HG03457 (cell line): ENCODE results near the gene KLRF1.
A peak's percentile ranks its signal among the peaks of the same experiment; 100 is the strongest.

Experiments
- ATAC-seq: cut with Tn5 transposase; IDR thresholded peaks from one replicate; pipeline ENCODE4 v1.9.1; 2021; ENCODE audit warnings: moderate number of reproducible peaks; ENCODE audit not compliant: unreplicated experiment

Gene KLRF1

DNA sequence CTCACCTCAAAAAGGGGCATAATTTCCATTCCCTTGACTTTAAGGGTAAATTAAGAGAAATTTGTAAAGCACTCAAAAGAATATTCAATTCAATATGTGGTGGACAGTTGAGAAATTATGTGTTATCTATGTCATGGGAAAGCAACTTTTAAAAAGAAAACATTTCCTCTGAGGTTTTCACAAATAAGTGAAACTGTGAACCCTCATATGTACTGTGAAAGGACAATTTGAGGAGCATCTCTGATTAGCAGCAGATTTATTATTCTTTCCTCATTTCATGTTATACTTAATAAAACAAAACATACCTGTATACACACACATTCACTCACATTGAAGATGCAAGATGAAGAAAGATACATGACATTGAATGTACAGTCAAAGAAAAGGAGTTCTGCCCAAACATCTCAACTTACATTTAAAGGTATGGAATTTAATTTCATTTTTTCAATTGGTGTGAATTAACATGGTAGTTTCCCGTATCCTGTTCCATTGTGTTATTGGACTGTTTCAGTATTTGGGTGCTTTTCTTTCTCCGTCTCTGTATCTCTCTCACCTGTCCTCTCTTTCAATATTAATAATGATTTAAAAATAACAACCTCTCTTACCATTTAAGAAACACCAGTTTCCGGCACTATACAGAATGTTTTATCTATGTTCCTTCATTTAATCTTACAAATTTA lies at the start of gene KLRF1:
Gene KLRF1, plus strand, starts transcription at position 273 of the 680 bp plus-strand sequence. Its CDS starts 64 bp downstream, at position 337.
- ATAC-seq: no peak

- no peak for ATAC-seq
These were observed 48.1 kb upstream of the KLRF1 start for GRCh38 chr12:9779209-9779608.

DNA sequence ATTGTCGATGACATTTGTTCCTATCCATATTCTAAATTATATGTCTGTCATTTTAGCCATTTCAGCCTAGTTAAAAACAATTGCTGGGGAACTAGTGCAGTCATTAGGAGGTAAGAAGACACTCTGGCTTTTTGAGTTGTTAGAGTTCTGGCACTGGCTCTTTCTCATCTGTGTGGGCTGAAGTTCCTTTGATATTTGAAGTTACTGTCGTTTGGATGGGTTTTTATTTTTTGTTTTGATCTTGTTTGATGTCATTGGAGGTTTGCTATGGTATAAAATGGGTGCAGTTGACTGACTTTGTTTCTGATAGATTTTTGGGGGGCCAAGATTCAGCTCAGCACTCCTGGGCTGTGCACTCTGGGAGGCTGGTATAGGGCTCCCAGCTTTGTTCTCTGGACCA lies 45.9 kb upstream of the KLRF1 start:
- no peak for ATAC-seq

- no peak for ATAC-seq
These were observed 44.5 kb upstream of the KLRF1 start for GRCh38 chr12:9782547-9783382.

DNA sequence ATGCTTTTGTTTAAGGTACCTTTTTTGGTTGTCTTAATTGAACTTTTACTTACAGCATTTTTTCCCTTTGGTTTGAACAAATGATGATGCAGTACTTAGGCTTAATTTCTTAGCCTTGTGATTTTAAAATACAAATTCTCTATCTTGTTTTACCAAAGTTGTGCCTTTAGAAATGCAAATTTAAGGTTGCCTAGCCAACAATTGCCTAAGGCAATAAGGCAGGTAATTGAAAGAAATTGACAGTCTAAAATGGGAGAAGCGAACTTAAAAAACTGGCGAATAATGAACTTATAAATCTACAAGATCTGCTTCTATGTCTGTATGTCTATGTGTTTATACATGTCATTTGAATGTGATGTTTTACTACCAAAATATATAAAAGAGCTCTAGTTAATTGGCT lies 43.0 kb upstream of the KLRF1 start:
- no peak for ATAC-seq

DNA sequence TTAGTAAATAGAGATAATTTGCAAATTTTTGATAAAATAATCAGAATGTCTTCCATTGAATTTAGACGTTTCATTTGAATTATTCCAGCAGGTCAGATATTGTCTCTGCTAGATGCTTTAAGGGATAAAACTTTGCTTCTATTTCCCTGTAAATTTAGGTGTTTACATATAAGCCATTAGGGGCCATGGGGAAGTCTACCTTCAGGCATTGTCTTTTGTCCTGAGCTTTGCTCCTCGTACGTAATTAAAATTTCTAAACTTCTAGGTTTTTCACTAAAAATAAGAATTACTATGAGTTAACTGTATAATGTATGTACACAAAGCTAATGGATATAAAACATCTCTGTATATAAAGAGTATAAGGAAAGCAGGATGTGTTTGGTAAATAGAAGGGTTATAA lies 42.5 kb upstream of the KLRF1 start:
- ATAC-seq: no peak

DNA sequence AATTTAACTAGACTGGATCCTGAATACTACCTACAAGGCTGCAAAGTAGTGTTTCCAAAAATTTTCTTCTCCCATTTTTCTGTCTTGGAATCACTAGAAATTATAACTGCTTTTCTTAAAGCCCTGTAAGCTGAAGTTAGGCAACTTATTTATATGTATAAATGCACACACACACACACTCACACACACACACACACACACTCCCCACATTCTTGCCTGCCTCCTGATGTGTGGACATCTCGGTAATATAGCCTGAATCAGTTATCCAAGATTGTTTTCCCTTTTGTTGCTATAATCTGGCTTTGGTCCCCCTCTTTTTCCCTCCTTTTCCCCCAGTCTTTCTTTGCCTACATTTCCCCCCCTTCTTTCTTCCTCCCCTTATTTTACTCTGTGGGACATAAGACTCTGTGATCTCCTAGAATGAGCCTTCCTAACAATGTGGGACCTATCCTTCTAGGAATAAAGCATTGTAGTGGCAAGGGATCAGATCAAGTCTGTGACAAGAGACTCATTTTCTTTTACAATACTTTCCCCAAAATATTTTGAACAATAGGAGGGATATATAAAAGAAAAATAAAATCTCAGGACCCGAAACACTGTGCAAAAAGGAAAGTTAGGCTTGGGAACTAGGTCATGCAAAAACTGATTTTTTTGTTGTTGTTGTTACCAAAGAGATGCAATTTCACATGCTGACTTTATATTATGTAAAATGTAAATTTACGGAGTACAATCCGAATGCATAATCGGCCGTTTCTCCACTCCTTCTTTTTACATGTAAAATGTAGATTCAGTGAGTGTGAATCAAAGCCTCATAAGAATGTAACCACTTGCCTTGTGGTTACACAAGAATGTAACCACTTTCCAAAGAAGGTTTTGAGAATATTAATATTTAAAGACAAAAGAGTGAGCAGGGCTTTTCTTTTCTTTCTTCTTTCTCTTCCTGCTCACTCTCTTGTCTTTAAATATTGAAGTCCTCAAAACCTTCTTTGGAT lies 40.3 kb upstream of the KLRF1 start:
- no peak for ATAC-seq

DNA sequence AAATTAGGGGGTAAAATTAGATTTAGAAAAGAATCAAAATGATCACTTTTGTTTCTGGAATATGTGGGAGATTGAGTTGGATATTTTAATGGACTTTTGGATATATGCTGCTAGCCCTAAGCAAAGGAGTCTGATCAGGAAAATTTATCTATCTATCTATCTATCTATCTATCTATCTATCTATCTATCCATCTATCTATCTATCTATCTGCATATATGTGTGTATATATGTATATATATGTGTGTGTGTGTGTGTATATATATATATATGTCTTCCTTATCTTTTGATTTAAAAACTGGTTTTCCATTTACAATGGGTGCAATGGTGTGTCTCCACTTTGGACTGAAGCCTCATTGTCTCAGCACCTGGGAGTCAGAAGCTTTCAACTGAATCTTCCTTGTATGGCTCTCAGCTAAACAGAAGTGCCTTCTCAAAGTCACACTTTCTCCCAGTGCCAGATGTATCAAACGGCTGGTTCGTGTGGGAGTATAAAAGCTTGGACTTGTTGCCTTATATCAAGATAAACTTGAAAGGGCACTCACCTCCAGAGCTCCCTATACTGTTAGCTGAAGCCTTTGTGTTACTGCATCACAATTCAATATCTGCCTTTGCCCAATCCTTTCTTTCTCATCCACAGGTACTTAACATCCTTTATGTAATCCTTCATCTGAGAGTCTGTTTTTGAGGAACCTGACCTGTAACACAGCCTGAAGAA lies 34.9 kb upstream of the KLRF1 start:
- no peak for ATAC-seq

- no peak for ATAC-seq
These were observed 34.2 kb upstream of the KLRF1 start for GRCh38 chr12:9792961-9793617.

DNA sequence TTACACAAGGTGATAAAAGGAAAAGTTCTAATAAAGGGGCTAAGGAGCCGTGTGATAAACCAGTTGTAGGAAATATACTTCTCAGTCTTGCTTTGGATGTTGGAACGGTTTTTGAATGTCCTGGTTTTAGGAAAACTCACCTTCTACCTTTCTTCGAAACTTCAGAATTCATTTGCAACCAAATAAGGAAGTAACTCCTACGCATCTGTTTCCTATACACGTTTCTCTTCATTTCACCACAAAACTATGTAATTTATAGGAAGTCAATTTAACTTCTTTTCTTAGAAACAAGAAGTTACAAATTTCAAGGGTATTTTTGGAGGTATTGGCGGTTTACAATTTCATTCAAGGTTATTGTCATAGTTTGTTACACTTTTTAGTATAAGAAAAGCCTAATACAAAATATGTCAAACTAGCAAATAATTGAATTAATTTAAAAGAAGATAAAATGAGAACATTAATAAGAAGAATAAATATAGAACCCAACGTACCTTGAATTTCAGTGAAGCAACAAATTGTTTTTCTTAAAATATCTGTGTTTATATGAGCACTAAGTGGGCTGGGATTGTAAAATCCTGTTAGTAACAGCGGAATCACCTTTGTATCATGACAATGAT lies 33.4 kb upstream of the KLRF1 start:
- ATAC-seq: no peak

DNA sequence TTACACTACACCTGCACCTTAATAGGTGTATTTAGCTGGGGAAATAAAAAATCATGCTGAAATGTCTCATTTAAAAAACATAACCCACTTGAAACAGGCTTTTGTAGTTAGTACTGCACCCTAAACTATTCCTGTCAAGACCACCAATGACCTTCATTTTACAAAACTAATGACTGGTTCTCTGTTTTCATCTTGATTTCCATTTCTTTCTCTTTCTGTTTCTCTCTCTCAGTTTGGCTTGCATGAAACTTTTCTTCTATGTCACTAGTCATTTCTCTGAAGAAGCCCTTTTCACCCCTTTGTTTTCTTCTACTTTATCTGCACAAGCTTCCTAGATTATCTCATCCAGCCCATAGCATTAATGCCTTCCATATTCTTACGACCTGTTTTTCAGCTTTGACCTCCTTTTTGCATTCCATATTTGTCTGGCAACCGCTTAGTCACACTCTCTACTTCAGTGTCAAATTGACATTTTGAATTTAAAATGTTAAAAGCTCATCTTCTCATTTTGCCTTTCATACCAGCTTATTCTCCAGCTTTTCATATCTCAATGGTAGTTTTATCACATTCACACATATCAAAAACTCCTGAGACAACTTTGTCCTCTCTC lies 32.7 kb upstream of the KLRF1 start:
- no peak for ATAC-seq

DNA sequence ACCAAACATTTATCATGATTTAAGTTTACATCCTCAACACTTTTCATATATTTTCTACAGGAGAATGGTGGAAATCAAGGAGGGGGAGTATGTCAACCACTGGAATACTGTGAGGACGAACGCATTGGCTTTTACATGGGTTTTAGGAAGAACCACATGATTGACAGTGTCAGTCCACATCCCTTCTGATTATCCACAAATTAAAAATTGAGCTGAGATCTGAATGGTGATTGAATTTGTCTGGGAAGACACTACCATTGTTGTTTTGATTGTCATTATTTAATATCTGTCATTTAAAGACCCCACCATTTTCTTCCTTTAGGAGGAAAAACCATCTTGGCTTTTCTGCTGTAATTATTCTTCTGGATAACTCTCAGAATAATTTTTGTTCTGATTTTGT lies 31.3 kb upstream of the KLRF1 start:
- ATAC-seq: no peak

DNA sequence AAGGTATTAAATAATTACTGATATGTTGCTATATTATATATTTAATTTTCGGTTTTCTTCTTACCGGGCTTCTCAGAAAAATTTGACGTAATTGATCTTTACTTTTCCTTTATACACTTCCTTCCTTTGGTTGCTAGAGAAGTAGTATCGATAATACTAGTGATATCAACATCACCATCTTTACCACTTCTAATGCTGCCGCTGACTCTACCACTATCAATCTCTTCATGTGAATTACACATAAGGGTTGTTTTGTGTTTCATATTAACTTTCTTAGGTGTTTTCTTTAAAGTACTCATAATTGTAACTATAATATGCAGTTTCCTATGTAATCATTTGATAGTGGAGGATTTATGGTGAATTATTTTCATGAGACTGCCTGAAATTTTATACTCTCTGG lies 30.9 kb upstream of the KLRF1 start:
- ATAC-seq: no peak

DNA sequence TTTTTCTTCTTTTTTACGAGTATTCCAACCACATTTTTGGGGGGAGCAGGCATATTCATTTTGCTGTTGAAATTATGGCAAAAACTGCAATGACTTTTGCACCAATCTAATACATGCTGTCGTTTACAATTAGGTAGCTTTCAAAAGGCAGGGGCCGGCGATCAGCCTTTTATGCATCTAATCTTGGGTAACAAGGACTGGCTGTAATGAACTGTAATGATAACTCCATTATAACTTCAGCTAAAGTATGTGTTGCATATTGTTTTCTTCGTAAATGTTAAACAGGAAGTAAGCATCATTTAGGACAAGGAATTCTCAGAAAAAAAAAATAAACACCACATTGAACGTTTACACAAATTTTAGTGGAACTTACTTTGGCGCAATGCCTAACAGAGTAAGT lies 30.3 kb upstream of the KLRF1 start:
- ATAC-seq: no peak

- ATAC-seq: peak; percentile 81
These were observed 29.3 kb upstream of the KLRF1 start for GRCh38 chr12:9797722-9798619.

GRCh38 chr12:9799961-9800360 lies 27.3 kb upstream of the KLRF1 start:
- no peak for ATAC-seq

DNA sequence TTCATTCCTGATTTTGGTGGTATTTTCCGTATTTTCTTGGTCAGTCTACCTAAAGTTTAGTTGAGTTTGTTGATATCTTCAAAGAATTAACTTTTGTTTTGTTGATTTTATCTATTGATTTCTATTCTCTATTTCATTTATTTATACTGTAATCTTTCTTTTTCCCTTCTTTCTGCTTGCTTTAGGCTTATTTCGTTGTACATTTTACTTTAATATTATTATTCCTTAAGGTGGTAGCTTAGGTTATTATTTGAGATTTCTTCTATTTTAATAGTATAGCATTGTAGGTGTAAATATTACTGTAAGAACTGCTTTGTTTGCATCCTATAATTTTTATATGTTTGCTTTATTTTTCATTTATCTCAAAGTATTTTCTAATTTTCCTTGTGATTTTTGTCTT lies 21.4 kb upstream of the KLRF1 start:
- no peak for ATAC-seq

DNA sequence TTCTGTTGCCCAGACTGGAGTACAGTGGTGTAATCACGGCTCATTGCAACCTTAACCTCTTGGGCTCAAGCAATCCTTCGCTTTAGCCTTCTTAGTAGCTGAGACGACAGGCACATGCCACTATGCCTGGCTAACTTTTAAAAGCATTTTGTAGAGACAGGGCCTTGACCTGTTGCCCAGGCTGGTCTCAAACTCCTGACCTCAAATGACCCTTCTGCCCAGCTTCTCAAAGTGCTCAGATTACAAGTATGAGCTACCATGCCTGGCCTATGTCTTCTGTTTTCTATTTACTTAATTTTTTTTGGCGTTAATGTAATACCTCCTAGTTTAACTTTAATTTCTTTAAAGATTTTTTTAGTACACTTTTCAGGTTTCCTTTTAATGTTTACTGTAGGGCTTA lies 20.6 kb upstream of the KLRF1 start:
- no peak for ATAC-seq
